Measurements from ENCODE around the gene ECT2L. TPM values are rescaled to one million over a fixed set of nuclear protein-coding genes. Genes with fewer than 3 reads are reported as not detected.
A peak's percentile ranks its signal among the peaks of the same experiment; 100 is the strongest.

The ECT2L gene
- polyA plus RNA-seq, 3 donors, result not detected

- intact Hi-C loops (cut with micrococcal nuclease), result no loop called here
- Mint-ChIP-seq H3K9me3 (no peaks in the 10 kb centered on the region), H3K27ac (peak overlapping the region in 1 of 7 donors; percentile 20), H3K4me3 (no peak overlapping the region), H3K4me1 (no peaks in the 10 kb centered on the region), H3K27me3 (ENCODE audit: low read depth in 3 of 3) (peaks cover 1 to 2% (median 2%) of the 10 kb centered on the region in 3 donors), H3K36me3 (no peaks in the 10 kb centered on the region)
- WGBS (ENCODE audit: insufficient coverage), result 100% methylated on average over 3 of the region's 4 CpGs
- no peaks in the 10 kb centered on the region for H3K79me2 ChIP-seq (ENCODE audit: insufficient read depth, low read length)
- H3K9me3 ChIP-seq (replicated peaks in 1 of 2; ENCODE audit: control insufficient read depth in 1 of 2, insufficient read depth in 1 of 2, low read length in 2 of 2), result no peaks in the 10 kb centered on the region
- H4K20me1 ChIP-seq (ENCODE audit: insufficient read depth, low read length), result no peaks in the 10 kb centered on the region
- DNase-seq, result no peak
- H3K27me3 ChIP-seq (ENCODE audit: control insufficient read depth in 2 of 2, insufficient read depth in 2 of 2, low read length in 2 of 2), result no peaks in the 10 kb centered on the region
- no peak overlapping the region for H3K27ac ChIP-seq (ENCODE audit: low read depth in 1 of 2, low read length in 2 of 2)
- H2AFZ ChIP-seq (ENCODE audit: insufficient read depth, low read depth, low read length, poor library complexity, severe bottlenecking), result no peak overlapping the region
- H3K4me2 ChIP-seq (replicated peaks; ENCODE audit: extremely low read depth, low read length, poor library complexity, severe bottlenecking), result no peak overlapping the region
- no peaks in the 10 kb centered on the region for H3K4me1 ChIP-seq (ENCODE audit: control insufficient read depth in 1 of 2, insufficient read depth in 2 of 2, low read length in 2 of 2)
- no peak for TF ChIP-seq CTCF (IDR thresholded peaks at IDR 0.05)
- H3K9ac ChIP-seq (ENCODE audit: insufficient read depth, low read length, poor library complexity, severe bottlenecking), result no peak overlapping the region
- no peaks in the 10 kb centered on the region for H3K36me3 ChIP-seq (replicated peaks in 1 of 2; ENCODE audit: control insufficient read depth in 1 of 2, insufficient read depth in 2 of 2, low read length in 2 of 2)
- H3K4me3 ChIP-seq (replicated peaks in 1 of 3; ENCODE audit: low read depth in 2 of 3, low read length in 3 of 3), result no peak overlapping the region
Observed at GRCh38 chr6:138869398-138869797, 73.5 kb downstream of the ECT2L start.

GRCh38 chr6:138873191-138873590 is 77.3 kb downstream of the ECT2L start:
- Histone ChIP-seq H3K36me3 (replicated peaks in 1 of 2; ENCODE audit: control insufficient read depth in 1 of 2, insufficient read depth in 2 of 2, low read length in 2 of 2) (no peaks in the 10 kb centered on the region), H3K27ac (ENCODE audit: low read depth in 1 of 2, low read length in 2 of 2) (no peak overlapping the region), H2AFZ (ENCODE audit: insufficient read depth, low read depth, low read length, poor library complexity, severe bottlenecking) (no peak overlapping the region), H3K9ac (ENCODE audit: insufficient read depth, low read length, poor library complexity, severe bottlenecking) (no peak overlapping the region), H3K27me3 (ENCODE audit: control insufficient read depth in 2 of 2, insufficient read depth in 2 of 2, low read length in 2 of 2) (no peaks in the 10 kb centered on the region), H3K4me3 (replicated peaks in 1 of 3; ENCODE audit: low read depth in 2 of 3, low read length in 3 of 3) (no peak overlapping the region), H3K79me2 (ENCODE audit: insufficient read depth, low read length) (no peaks in the 10 kb centered on the region), H3K4me1 (ENCODE audit: control insufficient read depth in 1 of 2, insufficient read depth in 2 of 2, low read length in 2 of 2) (no peaks in the 10 kb centered on the region), H3K9me3 (replicated peaks in 1 of 2; ENCODE audit: control insufficient read depth in 1 of 2, insufficient read depth in 1 of 2, low read length in 2 of 2) (no peaks in the 10 kb centered on the region), H3K4me2 (replicated peaks; ENCODE audit: extremely low read depth, low read length, poor library complexity, severe bottlenecking) (no peak overlapping the region), H4K20me1 (ENCODE audit: insufficient read depth, low read length) (no peaks in the 10 kb centered on the region)
- DNase-seq, result no peak
- Mint-ChIP-seq H3K27me3 (ENCODE audit: low read depth in 3 of 3) (peaks cover 0 to 1% (median 0%) of the 10 kb centered on the region in 3 donors), H3K36me3 (no peaks in the 10 kb centered on the region), H3K9me3 (no peaks in the 10 kb centered on the region), H3K4me3 (no peak overlapping the region), H3K4me1 (no peaks in the 10 kb centered on the region), H3K27ac (no peak overlapping the region)
- TF ChIP-seq CTCF (IDR thresholded peaks at IDR 0.05), result no peak
- intact Hi-C loops (cut with micrococcal nuclease), result no loop called here
- WGBS (ENCODE audit: insufficient coverage), result 93% methylated on average over 5 of the region's 8 CpGs
